AG04450 (cell line): ENCODE measurements around the gene CORIN. TPM values are rescaled to one million over a fixed set of nuclear protein-coding genes. Genes with fewer than 3 reads are reported as not detected.

ENCODE experiments used
- CTCF ChIA-PET: fragments of 300-600, 350-600 bp; formaldehyde crosslinking; extraction: SDS; loops from one replicate; lab custom pipeline; 2022; ENCODE audit warnings: antibody characterized with exemption, inconsistent platforms; lab: Charles Lee
- POLR2A ChIA-PET: fragments of 350-600 bp; formaldehyde crosslinking; extraction: SDS; loops from one replicate; lab custom pipeline; 2021; ENCODE audit warnings: antibody characterized with exemption, inconsistent platforms; lab: Yijun Ruan, JAX
- DNase-seq: peaks from one replicate; pipeline ENCODE4 v3.0.0-alpha.2; 2011; ENCODE audit warnings: low read depth, low spot score
- H3K27ac ChIP-seq: one replicate; pipeline ENCODE4 v1.5.1; 2012; ENCODE audit warnings: low read depth, low read length, control low read depth
- H3K27me3 ChIP-seq: one replicate; pipeline ENCODE4 v1.6.0; 2012; ENCODE audit warnings: low read length; ENCODE audit not compliant: control insufficient read depth, insufficient read depth
- H3K4me3 ChIP-seq: 2 replicates; pipeline ENCODE4 v1.5.1; 2011; ENCODE audit warnings: mild to moderate bottlenecking, low read depth, low read length, control low read depth
- H3K9me3 ChIP-seq: 2 replicates; pipeline ENCODE4 v1.5.1; 2012; ENCODE audit warnings: low read length; ENCODE audit not compliant: control insufficient read depth, insufficient read depth
- CTCF ChIP-seq: IDR thresholded peaks from 2 replicates; pipeline ENCODE4 v1.5.1; 2011; ENCODE audit warnings: low read depth, low read length, control low read depth, inconsistent platforms
- polyA plus RNA-seq: library from polyadenylated mRNA; depleted of rRNA; stranded (reverse); fragments of >200 nt; gene quantifications from 2 replicates; pipeline ENCODE4 v1.2.3, GENCODE V29; 2011

The CORIN gene
- polyA plus RNA-seq, 1 experiment, result 29.6 TPM

GRCh38 chr4:47631161-47631560, 206.7 kb downstream of the CORIN start:
- Histone ChIP-seq H3K9me3 (no peaks in the 10 kb centered on the region), H3K27me3 (no peaks in the 10 kb centered on the region), H3K4me3 (no peak overlapping the region), H3K27ac (no peak overlapping the region)
- ChIA-PET POLR2A (no interaction called here), CTCF (no interaction called here)
- DNase-seq, result no peak
- no peak for TF ChIP-seq CTCF

GRCh38 chr4:47624031-47624441, 213.8 kb downstream of the CORIN start:
- TF ChIP-seq CTCF, result no peak
- POLR2A ChIA-PET, result no interaction called here
- peak; percentile 11 for DNase-seq
- Histone ChIP-seq H3K27ac (no peak overlapping the region), H3K27me3 (no peaks in the 10 kb centered on the region), H3K4me3 (no peak overlapping the region), H3K9me3 (no peaks in the 10 kb centered on the region)
- CTCF ChIA-PET, result no interaction called here

- H3K4me3 ChIP-seq, result no peak overlapping the region
Observed at GRCh38 chr4:47621181-47621580, 216.7 kb downstream of the CORIN start.

DNA sequence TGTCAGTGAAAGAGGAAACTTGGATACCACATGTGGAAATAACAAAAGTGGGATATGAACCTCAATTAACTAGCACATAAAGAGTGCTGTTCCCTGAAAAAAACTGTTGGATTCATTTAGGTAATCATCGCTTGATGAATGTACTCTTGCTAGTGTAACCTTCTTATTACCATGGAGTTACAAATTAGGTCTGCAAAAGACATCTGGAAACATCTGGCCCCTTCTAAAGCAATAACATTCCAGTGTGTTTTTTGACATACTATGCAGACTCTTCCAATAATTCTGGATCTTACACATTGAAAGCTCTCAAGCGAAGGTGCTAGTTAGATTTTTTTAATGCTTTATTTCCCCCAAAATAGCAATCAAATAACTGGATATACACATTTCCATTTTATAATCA, 218.2 kb downstream of the CORIN start:
- POLR2A ChIA-PET, result no interaction called here
- CTCF ChIA-PET, result no interaction called here
- no peak overlapping the region for H3K4me3 ChIP-seq
- no peak overlapping the region for H3K27ac ChIP-seq
- H3K9me3 ChIP-seq, result no peaks in the 10 kb centered on the region
- no peaks in the 10 kb centered on the region for H3K27me3 ChIP-seq
- TF ChIP-seq CTCF, result no peak
- no peak for DNase-seq

More at GRCh38 chr4:47621181-47621580, 216.7 kb downstream of the CORIN start:
- no peak for TF ChIP-seq CTCF
- no peak overlapping the region for H3K27ac ChIP-seq
- no peaks in the 10 kb centered on the region for H3K27me3 ChIP-seq
- ChIA-PET POLR2A (no interaction called here), CTCF (no interaction called here)
- DNase-seq, result no peak
- no peaks in the 10 kb centered on the region for H3K9me3 ChIP-seq

DNA sequence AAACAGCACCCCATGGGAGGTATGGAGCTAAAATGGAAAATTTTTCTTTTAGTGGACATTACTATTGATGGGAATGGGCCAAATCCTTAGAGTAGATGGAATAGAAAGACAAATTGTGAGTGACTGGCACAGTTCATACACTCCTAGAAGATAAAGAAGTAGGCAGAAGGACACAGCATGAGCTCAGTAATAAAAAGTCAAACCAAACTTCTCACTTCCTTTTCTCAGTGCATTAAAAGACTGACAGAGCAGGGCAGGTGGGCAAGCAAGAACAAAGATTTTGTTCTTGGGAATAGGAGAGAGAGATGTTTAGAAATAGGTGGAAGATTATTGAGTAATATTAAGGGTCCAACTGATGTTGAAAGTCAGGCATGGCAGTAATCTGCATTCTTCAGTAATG, 220.3 kb downstream of the CORIN start:
- no peak for DNase-seq
- Histone ChIP-seq H3K27ac (no peak overlapping the region), H3K9me3 (no peaks in the 10 kb centered on the region), H3K27me3 (no peaks in the 10 kb centered on the region), H3K4me3 (no peak overlapping the region)
- ChIA-PET POLR2A (no interaction called here), CTCF (no interaction called here)
- no peak for TF ChIP-seq CTCF
